HG03045 (cell line): ENCODE measurements around the gene RAB11FIP4.

Source experiments
- ATAC-seq: cut with Tn5 transposase; IDR thresholded peaks from one replicate; pipeline ENCODE4 v1.9.1; 2021; ENCODE audit warnings: mild to moderate bottlenecking, moderate library complexity; ENCODE audit not compliant: unreplicated experiment

The RAB11FIP4 gene

DNA sequence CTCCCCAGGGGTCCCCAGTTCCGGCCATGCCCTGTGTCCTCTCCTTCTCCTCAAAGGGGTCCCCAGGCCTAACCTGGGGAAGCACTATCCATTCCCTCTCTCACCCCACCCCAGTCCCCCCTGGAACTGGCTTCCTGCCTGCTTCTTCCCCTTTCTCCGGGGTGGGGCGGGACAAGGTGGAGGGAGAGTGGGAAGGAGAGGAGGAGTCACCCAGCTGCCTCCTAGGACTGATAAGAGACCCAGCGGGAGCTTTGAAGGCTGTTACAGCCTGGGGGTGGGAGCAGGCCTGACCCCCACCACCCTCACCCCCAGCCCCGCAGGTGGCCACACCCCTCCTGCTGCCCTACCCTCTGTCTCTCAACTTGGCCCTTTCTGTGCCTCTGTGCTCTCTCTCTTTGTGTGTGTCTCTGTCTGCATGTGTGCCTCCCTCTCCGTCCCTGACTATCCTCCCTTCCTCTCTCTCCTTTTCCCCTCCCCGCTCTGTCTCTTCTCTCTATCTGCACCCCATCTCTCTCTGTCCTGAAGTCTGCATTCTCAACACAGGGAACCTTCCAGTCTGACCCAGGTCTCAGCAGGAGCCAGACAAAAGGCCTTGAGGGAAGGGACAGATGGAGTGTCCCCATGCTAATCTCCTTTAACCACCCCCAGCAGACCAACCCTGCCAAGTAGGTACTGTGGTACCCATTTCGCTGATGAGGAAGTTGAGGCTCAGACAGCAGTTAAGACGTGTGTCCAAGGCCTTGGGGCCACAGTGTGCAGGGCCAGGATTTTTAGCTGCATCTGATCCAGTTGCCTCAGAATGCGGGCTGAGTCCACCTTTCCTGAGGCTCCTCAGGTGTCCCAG lies 66.1 kb downstream of the RAB11FIP4 start:
- no peak for ATAC-seq

DNA sequence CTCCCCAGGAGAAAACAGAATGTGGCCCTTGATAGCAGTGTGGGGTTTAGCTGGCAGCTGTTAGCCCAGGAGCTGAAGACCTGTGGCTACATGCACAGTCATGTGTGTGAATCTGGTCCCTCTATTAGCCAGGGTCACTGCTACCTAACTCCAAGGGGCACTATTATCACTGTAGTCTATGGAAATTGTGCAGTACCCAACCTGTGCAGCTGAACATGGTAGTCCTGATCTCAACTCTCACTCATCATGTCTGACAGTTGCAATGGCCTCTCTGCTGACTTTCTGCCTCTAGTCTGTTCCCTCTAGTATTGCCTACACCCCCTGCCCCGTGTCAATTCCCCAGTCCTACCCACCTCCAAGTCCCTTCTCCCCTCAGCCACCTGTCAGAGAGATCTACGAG lies 67.4 kb downstream of the RAB11FIP4 start:
- ATAC-seq, result no peak

DNA sequence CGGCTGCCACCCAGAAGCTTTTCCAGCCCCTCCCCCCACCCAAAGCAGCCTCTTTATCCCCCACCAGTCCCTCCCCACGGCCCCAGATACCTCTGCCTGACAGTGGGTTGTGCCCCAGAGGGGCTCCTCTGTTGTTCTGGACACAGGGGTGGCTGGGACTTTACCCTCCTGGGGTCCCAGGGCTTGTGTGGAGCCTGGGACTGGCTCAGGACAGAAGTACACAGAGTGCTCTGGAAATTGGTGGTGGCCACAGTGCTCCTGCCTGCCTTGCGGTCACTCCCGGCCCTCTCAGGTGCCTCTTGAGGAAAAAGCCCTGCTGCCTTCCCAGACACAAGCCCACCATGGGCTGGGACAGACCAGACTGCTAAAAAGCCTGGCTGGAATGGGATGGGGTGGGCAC lies 68.2 kb downstream of the RAB11FIP4 start:
- ATAC-seq, result no peak

DNA sequence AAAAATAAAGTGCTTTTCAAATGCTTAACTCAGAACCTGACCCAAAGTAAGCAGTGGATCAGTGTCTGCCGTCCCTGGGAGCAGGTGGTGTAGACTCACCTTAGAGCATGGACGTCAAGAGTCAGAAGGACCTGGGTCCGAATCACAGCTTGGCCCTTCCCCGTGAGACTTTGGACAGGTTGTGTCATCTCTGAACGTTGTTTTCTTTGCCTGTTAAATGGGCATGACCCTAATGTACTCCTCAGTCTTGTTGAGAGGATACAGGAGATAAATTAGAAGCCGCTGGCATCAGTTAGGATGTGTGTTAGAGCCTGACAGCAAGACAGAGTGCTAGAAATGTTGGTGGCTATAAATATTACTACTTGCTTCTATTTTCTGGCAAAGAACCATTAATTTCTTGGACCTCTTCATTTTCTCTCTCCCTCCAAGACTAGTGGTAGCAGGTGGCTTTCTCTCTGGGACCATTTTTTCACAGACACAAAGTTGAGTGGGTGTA lies 68.8 kb downstream of the RAB11FIP4 start:
- ATAC-seq, result no peak

DNA sequence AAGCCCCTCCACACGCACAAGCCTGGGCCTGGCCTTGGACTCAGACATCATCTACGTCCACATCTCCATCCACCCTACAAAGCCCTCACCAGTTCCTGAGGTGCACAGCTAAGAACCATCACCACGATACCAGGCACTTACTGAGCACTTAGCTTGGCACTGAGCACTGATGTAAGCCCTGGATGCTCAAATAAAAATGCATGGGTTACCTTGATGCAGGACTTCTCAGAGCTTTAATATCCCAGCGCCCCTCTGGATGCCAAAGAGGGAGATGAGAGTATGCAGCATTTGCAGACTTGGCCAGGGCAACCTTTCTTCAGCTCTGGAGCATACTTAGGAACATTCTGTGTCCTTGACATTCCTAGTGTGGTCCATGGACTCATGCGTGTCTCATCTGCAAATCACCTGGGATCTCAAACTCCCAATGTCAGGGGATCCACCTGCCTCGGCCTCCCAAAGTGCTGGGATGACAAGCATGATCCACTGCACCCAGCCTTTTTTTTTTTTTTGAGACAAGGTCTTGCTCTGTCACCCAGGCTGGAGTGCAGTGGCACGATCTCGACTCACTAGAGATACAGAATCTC lies 69.8 kb downstream of the RAB11FIP4 start:
- no peak for ATAC-seq

DNA sequence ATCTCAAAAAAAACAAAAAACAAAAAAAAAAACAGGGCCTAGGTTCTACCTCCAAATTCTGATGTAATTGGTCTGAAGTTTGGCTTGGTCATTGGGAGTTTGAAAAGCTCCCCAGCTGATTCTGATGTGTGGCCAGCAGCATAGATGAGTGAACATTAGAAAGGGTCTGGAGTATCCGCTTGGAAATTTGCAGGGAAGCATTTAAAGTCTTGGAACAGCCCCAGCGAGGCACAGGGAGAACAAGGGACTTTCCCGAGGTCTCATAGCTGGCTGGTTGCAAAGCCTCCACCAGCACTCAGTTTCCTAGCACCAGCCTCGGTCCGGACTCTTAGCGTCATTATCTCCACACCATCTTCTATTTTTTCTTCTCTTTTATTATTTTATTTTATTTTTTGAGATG lies 70.8 kb downstream of the RAB11FIP4 start:
- ATAC-seq, result no peak

DNA sequence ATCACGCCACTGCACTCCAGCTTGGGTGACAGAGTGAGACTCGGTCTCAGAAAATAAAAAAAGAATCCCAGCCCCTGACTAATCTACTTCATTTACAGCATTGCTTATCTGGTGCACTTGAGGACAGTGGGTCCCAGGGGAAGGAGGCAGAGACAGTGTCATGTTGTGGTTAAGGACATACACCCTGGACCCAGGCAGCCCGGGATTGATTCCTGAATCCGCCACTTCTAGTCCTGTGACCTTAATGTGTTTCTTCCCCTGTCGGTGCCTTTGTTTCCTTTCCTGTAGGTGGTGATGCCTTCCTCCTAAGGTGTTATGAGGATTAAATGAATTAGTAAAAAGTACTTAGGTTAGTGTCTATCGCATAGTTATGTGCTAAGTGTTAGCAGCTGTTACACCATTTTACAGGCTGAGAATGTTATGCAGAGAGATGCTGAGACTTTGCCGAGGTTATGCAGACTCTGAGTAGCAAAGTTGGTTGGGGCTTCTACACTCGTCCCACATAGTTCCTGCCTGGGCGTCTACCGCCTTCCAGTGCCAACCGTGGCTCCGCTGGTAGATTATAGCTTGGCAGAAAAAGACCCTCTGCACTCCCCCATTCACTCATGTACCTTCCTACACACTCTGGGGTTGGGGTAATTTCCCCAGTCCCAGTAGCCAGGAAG lies 74.8 kb downstream of the RAB11FIP4 start:
- ATAC-seq, result no peak

DNA sequence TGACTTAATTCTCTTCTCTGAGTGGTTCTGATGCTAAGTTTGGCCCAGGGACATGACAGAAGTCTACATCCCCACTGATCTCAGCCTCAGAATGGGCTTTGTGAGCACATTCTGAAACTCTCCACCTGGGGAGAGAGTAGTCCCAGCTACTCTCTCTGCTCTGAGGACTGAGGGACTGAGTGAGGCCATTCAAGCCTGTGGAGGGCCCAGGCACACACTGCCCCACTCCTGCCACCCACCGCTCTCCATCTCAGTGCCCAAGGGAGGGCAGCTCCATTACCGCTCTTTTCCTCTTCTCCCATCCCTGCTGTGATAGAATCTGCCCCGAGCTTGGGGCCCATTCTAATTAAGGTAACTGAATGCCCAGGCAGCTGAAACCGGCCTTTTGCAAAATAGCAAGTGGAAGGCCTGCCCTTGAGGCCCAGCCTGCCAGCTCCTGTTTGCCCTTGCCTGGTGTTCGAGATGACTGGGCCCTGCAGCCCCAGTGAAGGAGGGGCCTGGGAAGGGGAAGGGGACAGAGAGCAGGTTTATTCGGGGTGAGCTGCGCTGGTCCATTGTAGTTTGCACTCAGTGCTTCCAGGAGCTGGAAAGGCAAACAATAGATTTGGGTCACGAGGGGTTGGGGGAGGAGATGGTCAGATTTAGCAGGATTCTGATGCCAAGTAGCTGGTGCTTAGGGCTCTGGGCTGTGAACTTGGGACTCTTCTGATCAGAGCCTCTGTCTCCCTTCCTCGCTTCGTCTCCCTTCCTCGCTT lies 76.2 kb downstream of the RAB11FIP4 start:
- no peak for ATAC-seq

DNA sequence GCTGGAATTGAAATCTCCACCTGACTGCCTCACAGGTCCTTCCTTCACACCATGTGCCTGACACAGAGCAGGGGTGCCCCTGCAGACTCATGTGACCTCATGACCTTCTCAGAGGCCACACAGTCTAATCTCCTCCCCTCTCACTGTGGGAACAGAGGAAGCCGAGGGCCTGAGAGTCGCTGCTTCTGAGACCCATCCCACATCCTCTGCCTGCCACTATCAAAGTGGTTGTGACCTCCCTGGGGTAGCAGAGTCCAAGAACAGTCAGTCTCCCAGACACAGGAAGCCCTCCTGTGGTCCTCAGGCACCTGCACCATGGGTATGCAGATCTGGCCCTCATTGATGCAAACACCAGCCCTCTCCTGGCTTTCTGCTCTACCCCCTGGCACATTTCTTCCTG lies 78.5 kb downstream of the RAB11FIP4 start:
- ATAC-seq, result no peak

DNA sequence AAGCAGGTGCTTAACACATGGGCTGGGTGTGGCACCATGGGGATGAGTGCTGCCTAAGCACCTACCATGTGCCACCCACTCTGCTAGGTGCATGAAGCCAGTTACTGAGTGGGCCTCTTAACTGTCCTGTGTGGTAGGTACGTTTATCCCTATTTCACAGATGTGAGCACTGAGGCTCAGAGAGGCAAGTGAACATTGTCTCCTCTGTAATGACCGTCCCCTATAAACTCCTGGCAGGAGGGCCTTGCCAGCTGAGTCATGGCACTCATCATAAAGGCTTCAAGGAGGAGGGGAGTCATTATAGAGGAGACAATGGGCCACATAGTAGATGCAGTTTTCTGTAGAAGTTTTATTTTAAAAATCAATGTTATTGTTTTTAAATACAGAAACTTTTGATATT lies 79.1 kb downstream of the RAB11FIP4 start:
- no peak for ATAC-seq

DNA sequence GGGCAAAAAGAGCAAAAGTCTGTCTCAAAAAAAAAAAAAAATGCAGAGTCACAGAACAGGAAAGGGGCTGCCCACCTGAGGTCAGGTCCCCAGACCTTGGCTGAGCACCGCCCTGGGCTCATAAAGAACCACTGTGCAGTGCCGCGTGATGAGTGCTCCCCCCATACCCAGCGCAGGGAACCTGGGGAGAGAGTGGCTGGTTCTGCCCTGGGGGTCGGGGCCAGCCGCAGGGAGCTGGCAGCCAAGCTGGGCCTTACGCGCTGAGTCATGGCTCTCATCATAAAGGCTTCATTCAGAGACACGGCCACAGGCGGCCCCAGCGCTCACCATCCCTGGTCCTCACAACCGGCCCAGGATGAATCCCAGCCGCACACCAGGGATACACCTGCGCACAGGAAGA lies 80.7 kb downstream of the RAB11FIP4 start:
- no peak for ATAC-seq

DNA sequence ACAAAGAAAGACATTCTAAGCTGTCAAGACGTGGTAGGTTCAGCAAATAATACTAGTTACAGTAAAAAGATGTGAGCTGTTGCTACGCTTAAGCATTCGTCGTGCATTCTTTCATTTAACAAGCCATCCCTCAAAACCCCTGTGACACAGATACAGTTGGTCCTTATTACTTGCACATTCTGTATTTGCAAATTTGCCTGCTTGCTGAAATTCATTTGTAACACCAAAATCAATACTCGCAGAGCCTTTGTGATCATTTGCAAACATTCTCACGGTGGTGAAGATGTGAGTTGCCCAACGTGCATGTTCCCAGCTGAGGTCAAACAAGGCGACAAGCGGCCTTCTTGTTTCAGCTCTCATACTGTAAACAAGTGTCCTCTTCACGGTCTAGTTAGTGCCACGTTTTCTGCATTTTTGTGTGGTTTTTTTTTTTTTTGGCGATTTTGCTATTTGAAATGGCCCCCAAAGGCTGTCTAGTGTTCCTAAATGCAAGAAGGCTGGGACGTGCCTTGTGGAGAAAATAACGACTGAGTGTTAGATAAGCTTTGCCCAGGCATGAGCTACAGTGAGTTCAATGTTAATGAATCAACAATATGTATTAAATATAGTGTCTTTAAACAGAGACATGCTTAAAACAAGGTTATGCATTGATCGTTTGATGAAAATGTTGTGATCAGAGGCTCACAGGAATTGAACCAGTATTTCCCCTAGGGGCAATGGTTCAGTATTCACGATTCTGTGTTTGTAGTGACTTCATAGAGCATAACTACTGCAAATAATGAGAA lies 84.1 kb downstream of the RAB11FIP4 start:
- no peak for ATAC-seq

DNA sequence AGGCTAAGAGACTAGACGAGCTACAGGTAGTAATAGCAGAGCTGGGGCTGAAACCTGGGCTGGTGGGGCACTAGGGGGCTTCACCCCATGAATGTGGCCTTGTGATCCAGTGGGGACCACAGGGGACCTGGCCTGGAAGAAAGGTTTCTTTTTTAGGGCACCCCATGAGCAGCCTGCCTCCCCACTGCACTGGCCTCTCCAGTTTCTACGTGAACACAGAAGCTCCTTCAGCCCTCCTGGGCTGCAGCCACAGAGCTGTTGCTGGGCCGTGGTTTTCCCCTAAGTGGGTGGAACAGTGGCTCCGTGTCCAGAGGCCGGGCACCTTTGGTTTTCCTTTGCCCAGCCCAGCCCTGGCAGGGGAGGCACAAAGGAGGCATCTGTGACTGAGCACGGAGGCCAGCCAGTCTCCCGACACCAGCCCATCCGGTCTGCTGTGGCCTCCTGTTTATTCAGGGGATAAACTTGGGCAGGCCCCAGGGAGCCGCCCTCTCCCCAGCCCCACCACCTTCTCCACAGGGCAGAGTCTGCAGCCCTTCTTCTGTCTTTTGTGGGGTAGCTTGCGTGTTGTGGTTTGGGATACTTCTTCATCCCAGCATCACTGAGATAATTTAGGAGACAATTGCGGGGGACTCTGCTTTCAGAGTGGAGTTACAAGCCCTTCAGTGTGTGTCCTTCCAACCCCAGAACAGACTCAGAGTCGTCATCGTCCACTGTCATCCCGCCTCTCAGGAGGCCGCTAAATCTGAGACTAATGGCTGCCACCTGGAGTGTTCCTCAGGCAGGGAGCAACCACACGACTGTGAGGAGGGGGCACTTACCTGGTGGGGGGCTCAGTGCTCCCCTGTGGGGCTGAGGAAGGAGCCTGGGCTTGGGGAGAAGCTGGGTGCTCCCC lies 85.3 kb downstream of the RAB11FIP4 start:
- no peak for ATAC-seq

DNA sequence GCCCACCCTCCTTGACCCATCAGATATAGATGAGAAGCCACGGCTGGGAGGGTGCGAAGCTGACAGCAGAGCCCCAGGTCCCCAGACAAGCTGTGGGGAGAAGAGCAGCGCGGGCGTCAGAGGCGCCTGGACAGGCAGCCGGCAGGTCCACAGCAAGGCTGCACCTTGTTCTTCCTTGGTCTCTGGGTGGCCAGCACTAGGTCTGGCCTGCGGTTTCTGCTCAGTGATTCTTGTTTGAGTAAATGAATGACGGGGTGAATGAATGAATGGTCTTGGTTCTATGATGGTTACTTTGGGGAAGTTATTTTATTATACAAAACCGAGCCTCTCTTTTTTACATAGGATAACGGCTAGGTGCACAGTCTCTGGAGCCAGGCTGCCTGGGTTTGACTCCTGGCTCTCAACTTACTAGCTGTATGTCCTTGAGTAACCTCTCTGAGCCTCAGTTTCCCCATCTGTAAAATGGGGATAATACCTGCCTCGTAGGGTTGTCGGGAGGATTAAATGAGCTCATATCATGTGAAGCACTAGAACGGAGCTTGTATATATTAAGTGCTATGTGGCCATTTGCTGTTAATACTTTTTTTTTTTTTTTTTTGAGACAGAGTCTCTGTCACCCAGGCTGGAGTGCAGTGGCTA lies 86.1 kb downstream of the RAB11FIP4 start:
- ATAC-seq, result no peak

DNA sequence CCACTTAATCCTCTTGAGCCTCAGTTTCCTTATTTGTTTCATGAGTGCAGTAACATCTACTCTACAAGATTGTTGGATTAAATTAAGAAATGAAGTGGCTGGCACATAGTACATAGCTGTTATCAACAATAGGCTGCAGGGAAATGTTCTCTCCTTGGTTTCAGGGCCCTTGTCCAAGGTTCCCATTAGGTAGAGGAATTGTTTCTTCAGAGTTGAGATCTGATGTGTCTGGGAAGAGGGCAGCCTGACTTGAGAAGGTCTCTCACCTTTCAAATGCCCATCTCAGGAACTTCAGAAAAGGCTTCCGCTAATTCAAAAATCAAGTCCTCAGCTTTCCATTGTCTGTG lies 87.6 kb downstream of the RAB11FIP4 start:
- ATAC-seq, result no peak

DNA sequence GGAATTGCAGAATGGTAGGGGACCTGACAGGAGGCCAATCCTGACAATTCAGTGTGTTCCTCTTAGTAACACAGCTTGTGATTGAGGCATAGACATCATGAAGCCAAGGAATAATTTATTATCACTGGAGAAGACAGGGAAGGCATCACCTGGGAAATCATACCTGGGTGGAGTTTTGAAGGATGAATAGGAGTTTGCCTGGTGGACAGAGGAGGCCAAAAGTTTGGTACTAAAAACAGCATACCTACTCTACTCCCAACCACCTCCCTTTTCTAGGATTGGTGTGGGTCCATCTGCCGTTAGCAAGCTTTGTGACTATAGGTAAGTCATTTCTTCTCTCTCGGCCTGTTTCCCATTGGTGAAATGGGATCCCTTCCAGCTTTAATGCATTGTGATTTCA lies 88.0 kb downstream of the RAB11FIP4 start:
- ATAC-seq, result no peak

DNA sequence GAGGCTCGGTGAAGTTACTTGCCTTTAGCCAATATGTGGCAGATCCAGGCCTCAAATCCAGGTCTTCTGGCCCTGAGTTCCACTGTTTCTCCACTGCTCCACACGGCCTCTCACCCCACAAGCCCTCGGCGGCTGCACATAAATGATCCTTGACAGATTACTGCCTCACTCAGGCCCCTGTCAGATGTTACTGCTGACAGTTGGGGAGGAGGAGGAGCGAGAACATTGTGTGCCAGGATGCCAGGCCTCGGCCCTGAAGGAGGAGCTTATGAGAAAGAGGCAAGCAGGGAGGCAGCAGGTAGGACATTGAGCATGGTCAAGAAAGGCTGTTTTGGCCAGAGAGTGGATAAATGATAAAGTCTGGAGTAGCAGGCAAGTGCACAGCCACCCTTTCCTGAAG lies 88.6 kb downstream of the RAB11FIP4 start:
- ATAC-seq, result no peak

DNA sequence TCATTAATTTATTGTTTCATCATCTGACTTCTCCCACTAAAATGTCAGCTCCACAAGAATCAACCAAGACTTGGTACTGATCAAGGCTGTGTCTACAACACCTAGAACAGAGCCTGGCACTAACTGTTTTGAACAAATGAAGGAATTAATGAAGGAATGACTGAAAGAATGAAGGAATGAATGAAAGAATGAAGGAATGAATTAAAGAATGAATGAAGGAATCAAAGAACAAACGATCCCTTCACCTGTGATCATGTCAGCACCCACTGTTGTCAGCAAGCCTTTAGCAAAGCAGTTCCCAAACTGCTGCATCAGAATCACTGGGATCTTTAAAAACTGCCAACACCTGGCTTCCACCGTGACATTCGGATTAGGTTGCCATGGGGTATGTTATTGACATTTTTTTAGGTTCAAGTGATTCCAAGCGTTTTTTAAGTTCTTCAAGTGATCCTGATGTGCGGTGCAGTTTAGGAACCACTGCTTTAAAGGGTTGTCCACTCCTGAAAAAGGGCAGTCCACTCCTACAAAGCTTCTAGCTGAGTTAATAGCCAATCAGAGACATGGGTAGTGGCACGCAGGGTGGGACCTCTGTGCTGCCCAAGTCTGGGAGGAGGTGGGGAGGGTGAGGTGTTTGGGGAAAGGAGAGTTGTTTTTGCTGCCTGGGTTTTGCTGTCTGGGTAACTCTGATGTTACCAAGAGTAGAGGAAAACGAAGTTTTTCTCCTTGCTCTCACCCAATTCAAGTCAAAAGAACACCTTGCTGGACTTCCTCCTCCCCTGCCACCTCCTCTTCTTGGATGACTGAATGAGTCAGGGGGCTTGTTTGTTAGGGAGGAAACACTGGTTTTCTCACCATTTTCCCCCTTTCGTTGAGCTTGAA lies 89.7 kb downstream of the RAB11FIP4 start:
- no peak for ATAC-seq
